ENCODE data around the gene DHX35.

GRCh38 chr20:39052676-39053075 is 90.5 kb downstream of the DHX35 start:
- TF ChIP-seq, protein P1, sequence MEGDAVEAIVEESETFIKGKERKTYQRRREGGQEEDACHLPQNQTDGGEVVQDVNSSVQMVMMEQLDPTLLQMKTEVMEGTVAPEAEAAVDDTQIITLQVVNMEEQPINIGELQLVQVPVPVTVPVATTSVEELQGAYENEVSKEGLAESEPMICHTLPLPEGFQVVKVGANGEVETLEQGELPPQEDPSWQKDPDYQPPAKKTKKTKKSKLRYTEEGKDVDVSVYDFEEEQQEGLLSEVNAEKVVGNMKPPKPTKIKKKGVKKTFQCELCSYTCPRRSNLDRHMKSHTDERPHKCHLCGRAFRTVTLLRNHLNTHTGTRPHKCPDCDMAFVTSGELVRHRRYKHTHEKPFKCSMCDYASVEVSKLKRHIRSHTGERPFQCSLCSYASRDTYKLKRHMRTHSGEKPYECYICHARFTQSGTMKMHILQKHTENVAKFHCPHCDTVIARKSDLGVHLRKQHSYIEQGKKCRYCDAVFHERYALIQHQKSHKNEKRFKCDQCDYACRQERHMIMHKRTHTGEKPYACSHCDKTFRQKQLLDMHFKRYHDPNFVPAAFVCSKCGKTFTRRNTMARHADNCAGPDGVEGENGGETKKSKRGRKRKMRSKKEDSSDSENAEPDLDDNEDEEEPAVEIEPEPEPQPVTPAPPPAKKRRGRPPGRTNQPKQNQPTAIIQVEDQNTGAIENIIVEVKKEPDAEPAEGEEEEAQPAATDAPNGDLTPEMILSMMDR (conservative IDR thresholded peaks at IDR 0.05; ENCODE audit: low read depth, low read length) = no peak
- no peak for TF ChIP-seq NFE2L2 (IDR thresholded peaks at IDR 0.05; ENCODE audit: low read depth, low read length)
- no peak for TF ChIP-seq RAD21 (IDR thresholded peaks at IDR 0.05; ENCODE audit: low read length)
- no peak for TF ChIP-seq POLR2A (IDR thresholded peaks at IDR 0.05; ENCODE audit: low read depth, low read length)
- TF ChIP-seq CEBPB (IDR thresholded peaks at IDR 0.05; ENCODE audit: low read depth, low read length) = no peak
- TF ChIP-seq RFX5 (IDR thresholded peaks at IDR 0.05; ENCODE audit: low read depth, low read length) = no peak
- no peak for TF ChIP-seq CHD1 (IDR thresholded peaks at IDR 0.05; ENCODE audit: low read depth, low read length)
- no peak for TF ChIP-seq FOS (IDR thresholded peaks at IDR 0.05; ENCODE audit: low read depth, low read length)

Data from IMR-90 (cell line).